ENCODE data around the gene RCSD1.

DNA sequence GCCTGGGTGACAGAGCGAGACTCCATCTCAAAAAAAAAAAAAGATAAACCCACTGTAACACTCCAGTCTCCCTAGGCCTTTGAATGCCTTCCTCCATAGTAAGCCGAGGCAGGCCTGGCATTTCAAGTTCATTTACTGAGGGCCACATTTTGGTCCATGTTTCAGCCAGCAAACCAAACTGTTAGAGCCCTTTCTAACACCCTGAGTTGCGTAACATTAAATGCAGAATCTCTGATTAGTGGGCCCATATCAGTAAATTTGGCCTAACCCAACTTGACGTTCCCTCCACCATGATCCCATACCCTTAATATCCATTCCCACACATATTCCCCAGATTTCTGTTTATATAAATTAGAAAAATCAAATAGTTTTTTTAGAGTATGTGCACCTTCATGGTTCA lies 104.2 kb downstream of the RCSD1 start:
- TF ChIP-seq, protein P1, sequence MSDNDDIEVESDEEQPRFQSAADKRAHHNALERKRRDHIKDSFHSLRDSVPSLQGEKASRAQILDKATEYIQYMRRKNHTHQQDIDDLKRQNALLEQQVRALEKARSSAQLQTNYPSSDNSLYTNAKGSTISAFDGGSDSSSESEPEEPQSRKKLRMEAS (IDR thresholded peaks at IDR 0.05): no peak
- TF ChIP-seq TCF12 (IDR thresholded peaks at IDR 0.05; ENCODE audit: low read depth): no peak
- TF ChIP-seq YY1 (IDR thresholded peaks at IDR 0.05; ENCODE audit: low read depth): no peak
- no peak for TF ChIP-seq FOXM1 (IDR thresholded peaks at IDR 0.05; ENCODE audit: borderline replicate concordance, low read depth)
